Fibroblast of skin of right quadriceps (primary cell): ENCODE data around the gene FRMD4A.

Experiments used
- DNase-seq: peaks from one replicate; pipeline ENCODE4 v3.0.0-alpha.2; 2013

Gene FRMD4A

DNA sequence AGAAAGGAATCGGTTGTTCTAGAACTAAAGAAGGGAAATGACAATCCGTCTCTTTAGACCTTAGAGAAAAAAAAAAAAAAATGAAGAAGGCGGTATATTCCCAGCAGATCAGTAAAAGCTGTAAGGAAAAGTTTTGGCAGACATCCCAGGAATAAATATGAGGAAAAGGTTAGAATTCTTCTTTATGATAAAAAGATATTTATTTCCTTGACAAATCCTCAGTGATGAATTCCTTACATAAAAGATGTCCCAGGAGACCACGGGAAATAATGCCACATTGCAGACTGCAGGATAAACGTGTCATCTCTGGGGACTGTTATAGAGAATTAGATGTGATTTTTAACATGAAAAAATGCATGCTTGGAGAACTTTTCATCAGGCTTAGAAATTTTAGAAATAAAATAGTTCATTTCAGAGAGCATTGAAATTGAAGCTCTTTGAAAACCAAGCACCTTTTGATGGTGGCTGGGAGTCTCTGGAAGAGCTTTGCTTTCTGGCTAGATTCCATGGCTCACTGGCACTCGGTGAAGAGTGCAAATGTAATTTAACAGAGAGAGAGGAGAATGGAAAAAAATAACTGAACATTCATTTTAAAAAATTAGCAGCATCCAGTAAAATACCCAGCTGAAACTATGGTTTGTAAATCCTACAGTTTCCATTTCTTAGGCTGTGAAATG, 645.8 kb downstream of the FRMD4A start:
- DNase-seq, result peak; percentile 93

DNA sequence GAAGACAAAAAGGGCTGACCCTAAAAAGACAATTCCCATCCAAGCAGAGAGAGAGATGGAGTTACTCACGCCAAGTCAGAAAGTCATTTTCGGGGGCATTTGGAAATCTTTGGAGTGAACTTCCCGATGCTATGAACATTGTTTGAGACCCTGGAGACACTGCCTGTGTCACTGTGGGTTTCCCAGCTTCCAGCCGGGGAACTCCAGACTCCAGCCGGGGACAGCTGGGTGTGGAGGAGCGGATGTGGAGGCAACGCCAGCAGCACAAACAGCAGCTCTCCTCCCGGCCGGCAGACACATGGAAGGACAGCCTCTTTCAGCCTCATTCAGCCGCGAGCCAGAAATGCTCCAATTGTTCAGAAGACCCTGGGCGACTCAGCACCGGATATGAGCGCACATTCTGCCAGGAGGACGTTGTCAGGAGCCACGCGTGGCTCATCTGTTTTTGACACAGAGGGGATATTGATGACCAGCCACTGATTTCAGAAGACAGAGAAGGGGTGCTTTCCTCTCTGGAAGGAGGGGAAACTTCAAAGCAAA, 646.4 kb downstream of the FRMD4A start:
- peak; percentile 84 for DNase-seq

DNA sequence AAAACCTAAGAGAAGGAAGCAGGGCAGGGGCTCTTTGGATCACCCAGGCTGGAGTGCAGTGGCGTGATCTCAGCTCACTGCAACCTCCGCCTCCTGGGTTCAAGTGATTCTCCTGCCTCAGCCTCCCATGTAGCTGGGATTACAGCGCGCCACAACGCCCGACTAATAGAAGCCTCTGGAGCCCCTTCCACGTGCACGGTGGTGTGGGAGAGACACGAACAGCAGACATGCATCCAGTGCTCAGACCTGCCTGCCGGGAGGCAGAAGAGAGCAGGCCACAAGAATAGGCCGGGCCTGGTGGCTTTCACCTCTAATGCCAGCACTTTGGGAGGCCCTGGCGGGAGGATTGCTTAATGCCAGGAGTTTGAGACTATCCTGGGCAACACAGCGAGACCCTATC, 647.7 kb downstream of the FRMD4A start:
- no peak for DNase-seq

DNA sequence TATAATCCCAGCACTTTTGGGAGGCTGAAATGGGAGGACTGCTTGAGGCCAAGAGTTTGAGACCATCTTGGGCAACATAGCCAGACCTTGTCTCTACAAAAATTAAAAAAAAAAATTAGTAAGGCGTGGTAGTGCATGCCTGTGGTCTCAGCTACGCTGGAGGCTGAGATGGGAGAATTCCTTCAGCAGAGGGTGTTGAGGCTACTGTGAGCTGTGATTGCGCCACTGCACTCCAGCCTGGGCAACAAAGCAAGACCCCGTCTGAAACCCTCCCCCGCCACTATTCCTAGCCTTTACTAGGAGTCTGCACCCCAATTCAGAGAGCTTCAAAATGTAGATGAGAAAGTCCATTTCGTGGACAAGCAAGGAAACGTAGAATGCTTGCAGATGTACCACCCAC, 648.8 kb downstream of the FRMD4A start:
- peak; percentile 45 for DNase-seq

DNA sequence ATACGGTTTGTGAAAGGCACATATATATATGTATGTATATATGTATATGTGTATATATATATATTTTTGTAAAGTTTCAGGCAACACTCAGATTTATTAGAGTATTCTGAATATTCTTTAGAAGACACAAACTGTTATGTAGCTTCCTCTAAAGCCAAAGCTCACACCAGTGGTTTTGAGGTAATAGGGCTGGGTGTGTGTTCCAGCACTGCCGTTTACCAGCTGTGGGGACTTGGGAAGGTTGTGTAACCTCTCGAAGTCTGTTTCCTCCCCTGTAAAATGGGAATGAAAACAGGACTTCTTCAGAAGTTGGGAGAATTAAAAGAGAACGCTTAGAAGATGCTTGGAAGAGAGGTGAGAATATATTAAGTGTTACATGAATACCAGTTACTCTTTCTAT, 649.2 kb downstream of the FRMD4A start:
- DNase-seq, result no peak

DNA sequence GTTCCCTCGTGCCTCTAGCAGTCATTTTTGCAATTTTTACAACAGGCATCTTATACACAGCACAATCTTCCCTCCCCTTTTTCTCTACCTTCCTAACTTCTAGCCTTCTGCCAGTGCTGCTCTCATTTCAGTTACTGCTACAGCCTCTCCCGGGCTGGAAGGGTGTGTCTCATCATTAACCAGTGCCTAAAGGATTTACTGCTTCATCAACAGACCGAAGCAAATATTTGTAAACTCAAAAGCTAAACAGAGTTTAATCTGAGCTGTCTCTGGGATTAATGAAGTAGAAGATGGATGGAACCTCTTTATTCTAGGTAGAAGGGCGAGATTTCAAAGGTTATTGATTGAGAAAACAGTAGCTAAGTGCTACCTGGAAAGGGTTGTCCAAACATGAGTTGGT, 649.6 kb downstream of the FRMD4A start:
- DNase-seq, result no peak

DNA sequence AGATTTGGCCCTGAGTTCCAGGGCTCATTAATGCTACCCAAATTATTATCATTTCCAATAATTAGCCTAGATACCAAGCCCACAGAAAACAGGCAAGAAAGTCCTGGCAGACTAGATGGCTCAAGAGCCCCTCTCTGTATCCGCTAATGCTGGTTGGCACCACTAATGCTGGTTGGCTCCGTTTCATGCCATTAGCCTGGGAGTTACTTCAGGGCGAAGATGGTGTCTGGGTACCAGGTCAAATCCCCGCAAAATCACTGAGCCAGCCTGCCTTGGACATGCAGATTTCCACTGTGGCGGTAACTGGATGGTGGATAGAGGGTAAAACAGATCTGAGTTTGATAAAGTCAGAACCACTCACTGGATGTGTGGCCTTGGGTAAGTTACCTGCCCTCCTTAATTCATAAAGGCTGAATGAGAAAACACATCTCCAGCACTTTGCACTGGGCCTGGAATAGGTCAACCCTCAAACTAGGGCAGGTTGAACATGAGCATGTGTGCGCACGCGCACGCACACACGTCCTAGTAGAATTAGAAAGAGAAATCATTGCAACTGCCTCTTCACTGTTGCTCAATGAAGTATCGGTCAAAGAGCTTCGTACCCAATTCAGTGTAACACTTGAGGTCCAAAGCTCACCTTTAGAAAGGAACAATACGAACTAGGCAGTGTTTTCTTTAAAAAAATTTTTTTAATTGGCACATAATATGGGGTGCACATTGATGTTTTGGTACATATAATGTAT, 652.5 kb downstream of the FRMD4A start:
- DNase-seq, result no peak

DNA sequence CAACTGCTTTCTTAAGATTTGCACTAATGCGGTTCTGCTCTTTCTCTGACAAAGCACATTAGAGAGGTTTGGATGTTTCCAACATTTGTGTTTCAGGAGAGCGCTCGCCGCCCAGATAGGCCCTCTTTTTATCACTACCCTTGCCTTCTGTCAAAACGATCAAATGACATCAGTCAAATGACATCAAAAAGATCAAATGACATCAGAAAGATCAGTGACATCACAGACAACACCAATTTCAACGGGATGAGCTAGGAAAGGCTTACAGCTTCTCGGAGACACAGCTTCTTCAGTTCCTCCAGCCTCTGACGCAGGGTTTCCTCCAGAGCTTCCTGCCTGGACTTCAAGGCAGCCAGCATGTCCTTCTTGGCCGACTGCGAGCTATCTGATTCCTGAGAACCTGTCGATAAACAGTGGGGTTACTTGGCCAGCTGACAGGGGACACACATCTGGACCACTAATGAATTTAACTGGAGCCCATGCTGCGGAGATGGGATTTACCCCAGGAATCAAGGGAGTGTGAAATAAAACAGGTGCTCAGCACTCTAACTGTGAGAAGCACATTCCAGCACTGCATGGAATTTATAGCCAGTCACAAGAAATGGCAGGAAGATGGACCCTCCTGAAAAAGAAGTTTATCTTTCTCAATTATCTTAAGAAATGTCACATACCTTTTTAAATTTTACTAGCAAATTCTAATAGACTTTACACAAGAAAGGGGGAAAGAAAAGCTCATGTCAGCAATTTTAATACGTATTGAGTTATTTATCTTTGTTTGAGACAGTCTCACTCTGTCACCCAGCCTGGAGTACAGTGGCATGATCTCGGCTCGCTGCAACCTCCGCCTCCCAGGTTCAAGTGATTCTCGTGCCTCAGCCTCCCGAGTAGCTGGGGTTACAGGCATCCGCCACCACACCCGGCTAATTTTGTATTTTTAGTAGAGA, 655.8 kb downstream of the FRMD4A start:
- no peak for DNase-seq

DNA sequence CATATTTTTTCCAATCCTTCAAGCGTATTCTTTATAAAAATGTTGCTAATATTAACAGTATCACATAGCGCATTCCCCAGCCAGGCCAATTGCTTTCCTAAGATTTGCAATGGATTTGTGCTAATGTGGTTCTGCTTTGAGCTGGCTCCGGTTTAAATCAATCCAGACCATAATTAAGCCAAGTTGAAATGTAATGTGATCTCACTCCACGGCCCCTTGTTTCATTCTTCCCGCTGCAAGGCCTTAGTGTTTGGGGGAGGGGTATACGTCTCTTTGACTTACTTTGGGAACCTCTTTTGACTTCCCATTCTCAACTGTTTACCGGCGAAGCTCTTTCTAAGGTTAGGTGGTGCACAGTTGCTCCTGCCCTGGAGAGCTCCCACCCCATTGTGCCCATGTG, 657.6 kb downstream of the FRMD4A start:
- peak; percentile 64 for DNase-seq

DNA sequence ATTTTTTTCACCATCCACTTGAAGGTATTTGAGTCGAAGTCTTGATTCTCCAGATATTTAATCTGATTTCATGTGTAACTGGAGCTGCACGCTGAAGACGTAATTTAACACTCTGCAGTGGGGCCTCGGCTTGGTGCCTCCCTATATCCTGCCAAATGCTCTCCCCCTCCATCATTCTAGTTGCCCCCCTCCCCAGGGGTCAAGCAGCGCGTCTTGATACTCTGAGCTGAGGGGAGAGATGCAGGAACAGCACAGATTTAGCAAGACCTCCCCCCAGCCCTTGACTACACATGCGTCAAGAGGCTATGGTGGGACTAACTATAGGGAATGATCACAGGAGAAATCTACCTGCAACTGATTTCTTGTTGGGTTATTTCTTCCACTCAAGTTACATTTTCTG, 658.2 kb downstream of the FRMD4A start:
- no peak for DNase-seq

DNA sequence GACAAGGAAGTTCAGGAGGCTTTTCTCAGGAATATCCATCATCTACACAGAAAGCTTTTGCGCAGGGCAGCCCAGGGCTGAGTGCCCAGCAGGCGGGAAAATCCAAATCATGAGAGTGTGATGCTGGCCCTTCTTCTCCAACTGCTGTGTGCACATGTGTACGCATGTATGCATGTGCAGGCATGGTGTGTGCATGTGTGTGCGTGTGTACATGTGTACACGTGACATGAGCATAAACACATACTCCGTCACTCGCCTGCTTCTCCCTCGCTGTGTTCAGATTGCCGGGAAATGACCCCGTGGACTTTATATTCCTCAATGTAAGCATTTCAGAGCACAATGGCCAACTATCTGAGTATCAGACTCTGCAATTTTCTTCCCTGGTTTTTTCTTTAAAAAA, 658.8 kb downstream of the FRMD4A start:
- DNase-seq, result no peak

DNA sequence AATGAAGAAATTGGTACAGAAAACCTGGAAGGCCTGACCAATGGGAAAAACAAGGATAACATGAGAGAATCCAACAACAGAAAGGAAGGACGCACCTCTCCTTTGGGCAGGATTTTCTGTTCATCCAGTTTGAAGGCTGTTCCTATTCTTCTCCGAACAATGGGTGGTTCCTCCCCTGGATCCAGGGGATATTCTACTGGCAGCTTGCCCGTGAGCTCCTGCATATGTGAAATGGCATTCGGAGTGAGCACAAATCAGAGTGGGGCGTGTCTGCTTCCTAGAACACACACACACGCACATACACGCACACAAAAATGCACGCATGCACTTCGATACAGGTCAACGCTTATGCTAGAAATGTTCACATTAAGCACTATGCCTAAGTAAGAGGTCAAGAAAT, 660.4 kb downstream of the FRMD4A start:
- DNase-seq, result no peak

DNA sequence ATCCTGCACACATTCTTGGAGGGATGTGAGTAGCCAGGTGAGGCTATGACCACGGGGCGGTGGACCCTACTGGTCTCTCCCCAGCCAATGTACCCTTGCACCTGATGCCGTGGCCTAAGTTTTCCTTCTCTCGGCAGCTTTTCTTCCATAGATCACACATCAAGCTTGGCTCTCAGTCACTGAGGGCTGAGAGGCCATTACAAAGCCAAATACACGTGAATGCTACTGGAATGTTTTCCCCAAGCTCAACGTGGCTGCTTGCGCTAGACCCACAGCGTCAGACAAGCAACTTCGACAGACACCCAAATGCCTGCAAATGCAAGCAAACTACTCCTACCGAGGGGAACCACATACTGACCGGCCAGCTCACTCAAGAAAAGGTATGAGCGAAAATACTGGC, 660.8 kb downstream of the FRMD4A start:
- DNase-seq, result no peak

DNA sequence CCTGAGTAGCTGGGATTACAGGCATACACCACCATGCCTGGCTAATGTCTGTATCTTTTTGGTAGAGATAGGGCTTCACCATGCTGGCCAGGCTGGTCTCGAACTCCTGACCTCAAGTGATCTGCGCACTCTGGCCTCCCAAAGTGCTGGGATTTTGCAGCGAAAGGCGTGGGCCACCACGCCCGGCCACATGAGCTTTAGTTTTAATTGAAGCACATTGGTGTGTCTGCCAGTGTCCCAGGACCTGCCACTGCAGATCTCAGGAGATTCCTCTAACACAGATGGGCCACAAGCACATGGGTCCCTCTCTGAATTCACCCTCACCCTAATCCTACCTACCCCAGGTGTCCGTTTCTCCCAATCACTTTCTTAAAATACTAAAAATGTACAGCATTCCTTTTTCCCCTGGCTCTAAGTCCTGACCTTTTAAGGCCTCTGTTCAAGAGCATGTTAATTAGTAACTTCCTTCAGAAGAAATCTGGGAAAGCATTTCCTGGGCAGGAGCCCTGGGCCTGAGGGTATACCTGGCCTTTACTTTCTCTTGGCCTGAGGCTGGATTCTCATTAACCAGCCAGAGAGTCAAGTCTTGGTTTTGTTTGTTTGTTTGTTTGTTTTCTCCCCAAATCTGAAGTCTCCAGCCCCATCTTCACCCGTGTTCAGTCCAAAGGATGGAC, 661.4 kb downstream of the FRMD4A start:
- DNase-seq, result no peak

DNA sequence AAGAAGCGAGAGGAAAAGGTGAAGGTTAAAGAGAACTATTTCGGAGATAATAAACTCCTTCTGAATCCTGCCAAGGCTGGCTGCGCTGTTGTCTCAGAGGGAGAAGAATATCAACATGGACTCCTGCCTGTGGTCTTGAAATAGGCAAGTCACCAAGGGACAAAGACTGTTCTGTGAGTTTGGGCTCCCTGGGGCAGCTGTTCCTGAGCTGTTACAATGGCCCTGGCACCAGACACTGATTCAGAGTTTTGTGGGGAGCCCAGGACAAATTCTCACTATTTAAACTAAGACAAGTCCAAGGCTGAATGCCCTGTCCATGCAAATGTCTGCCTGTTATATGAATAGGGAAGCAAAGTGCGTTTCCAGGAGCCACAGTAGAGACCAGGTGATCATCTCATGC, 662.6 kb downstream of the FRMD4A start:
- no peak for DNase-seq

DNA sequence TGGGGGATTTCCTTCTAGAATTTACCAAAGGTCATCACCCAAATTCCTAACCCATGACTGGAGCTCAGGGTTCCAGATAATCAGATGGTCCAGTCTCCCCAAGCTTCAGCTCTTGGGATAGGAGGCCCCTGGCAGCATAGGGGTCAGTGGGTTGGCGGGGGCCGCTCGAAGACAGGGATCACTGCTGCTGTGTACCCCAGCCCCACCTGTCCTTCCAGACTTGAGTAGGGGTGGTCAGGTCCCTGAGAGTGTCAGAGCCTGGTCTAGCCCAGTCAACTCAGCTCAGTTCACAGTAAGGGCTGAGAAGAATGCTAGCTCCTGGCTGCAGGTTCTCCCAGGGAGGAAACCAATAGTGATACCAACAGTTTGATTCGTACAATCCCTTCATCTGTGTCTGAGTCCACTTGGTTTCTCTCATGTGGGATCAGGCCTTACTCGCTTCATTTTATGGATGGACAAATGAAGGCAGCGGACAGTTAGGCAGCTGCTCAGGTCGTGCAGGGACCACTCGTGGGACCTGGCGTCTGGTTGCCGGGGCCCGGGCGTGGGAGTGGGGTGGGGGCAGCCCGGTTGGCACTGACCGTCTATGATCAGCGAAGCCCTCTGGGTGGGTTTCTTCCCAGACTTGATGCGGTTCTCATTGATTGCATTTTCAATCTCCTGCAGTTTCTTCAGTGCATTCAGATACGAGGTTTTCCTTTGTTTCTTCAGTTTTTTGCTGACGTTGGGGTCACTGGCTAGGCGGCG, 665.0 kb downstream of the FRMD4A start:
- DNase-seq, result no peak

DNA sequence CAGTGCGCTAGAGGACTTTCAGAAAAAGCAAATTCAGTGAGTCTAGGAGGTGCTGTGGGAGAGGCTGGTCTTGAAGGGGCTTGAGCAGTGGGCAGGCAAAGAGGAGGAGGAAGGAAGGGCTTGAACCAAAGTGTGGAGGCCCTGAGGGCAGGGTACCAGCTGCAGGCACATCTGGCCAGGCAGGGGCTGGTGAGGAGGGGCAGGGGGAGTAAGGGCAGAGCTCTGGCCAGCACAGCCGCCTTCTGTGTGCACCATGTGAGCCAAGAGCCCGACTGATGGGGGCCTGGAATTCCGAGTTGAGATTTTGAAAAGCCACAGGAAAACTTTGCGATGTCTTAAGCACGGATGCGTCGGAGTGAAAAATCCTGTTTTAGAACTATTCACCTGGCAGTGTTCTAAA, 669.5 kb downstream of the FRMD4A start:
- no peak for DNase-seq

DNA sequence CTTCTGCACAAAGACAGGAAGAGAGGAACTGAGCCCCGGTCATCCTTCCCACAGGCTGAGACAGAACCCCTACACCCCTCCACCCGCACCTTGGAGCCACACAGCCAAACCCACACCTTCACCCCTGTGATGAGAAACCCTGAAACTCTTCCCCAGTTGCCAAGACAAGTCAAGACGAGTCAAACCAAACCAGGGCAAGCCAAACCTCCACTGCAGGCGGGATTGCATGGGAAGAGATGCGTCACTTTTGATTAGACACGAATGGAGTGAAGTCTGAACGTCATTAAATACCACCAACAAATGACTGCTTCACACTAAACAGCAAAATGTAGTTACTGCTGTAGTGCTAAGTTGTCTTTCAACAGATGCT, 670.2 kb downstream of the FRMD4A start:
- DNase-seq, result peak; percentile 68

DNA sequence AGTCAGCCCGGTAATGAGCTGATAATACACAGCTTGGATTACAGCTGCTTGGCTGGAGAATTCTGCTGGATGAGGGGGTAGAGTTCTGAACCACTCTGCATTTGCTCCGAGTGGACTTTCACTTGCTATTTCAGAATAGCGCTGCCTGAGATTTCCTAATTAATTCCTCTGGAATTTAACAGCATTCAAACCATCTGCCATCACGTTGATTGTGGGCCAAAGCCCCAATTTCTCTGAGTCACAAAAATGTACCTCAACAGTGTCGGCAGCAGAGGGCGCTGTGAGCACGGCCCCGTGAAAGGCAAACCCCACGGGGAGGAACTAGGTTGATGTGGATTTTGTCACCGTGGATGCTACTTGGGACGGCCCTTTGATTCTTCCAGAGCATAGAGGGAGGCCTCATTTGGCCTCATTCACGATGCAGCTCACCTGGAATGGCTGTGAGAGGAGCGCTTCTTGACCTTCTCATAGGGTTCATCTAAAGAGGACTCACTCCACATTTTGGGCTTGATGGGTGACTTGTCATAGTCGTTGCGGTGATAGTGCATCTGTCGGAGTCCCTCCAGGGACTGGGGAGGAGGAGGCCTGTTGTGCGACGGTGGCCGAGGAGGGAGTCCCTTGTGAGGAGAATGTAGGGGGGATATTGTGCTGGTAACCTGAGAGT, 670.7 kb downstream of the FRMD4A start:
- DNase-seq, result peak; percentile 70

DNA sequence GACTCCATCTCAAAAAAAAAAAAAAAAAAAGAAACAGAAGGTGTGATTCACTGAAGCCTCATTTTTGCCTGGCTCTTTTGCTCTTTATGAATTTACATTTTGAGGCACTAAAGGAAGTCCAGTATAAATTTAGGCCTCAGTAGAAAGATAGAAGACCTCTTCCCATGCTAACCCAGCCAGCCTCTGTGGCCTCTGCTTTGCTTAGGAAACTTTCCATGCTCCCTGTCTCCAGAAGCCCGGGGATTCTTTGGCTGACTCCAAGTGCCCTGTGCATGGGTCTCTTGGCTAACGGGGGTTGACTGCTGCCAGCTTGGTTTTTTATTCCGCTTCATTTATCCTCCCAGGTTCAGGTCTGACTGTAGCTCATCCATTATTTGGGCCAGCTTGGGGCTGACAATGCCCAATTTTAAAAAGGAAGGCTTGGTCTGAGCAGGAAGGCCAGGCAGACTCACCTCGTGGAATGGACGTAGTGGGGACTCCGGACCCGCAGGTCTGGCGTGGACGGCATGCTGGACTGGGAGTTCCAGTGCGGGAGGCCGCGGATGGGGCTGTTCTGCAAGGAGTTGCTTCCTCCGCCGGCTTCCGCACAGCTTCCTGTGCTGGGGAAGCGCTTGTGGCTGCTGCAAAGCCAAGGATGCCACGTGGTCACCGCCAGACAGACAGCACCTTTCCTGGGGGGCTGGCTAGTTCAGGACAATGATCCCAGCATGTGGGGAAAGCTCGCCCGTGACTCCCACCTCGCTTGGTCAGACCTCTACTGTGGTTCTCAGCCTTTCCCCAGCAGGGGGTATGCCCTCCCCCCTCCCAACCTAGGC, 671.6 kb downstream of the FRMD4A start:
- DNase-seq, result no peak

DNA sequence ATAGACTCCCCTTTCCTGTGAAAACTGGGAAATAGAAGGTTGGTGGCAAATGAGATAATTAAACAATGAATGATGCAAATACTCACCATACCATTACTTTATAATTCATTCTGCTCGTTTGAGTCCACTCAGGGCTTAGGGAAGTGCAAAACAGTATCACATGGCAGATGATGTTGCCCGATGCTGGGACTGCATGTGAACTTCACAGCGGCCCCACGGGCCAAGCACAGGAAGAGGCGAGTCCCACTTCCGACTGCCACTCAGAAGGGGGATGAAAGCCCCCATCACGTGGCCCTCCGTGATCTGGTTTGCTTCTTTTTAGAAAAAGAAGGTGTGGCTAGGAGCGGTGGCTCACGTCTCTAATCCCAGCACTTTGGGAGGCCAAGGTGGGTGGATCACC, 672.5 kb downstream of the FRMD4A start:
- DNase-seq, result no peak
